HepG2 (cell line): Measurements from ENCODE around the gene ALG9. TPM values are rescaled to one million over a fixed set of nuclear protein-coding genes. Genes with fewer than 3 reads are reported as not detected.

Source experiments
- CC2D1A ChIP-seq: sonication (generic); formaldehyde crosslinking; IDR thresholded peaks from 2 replicates; pipeline ENCODE4 v1.8.1; 2023; ENCODE audit warnings: mild to moderate bottlenecking, missing genetic modification reagents
- CEBPG ChIP-seq: IDR thresholded peaks from 2 replicates; pipeline ENCODE4 v1.6.1; 2016
- FOXK1 ChIP-seq: sonication (generic); formaldehyde crosslinking; IDR thresholded peaks from 2 replicates; pipeline ENCODE4 v1.4.0; 2020; ENCODE audit warnings: low read depth, missing genetic modification reagents, borderline replicate concordance
- HNRNPL ChIP-seq: fragments of 200-400 bp; formaldehyde crosslinking; IDR thresholded peaks from 2 replicates; pipeline ENCODE4 v1.6.1; 2017; ENCODE audit warnings: mild to moderate bottlenecking, low read depth, low read length
- ISX ChIP-seq: sonication (generic); formaldehyde crosslinking; conservative IDR thresholded peaks from 2 replicates; pipeline ENCODE4 v1.5.0; 2020; ENCODE audit warnings: missing genetic modification reagents
- KDM6A ChIP-seq: IDR thresholded peaks from 2 replicates; pipeline ENCODE4 v1.6.1; 2016; ENCODE audit warnings: low read depth
- MED8 ChIP-seq: sonication (generic); formaldehyde crosslinking; IDR thresholded peaks from 2 replicates; pipeline ENCODE4 v1.8.1; 2023; ENCODE audit warnings: mild to moderate bottlenecking, missing genetic modification reagents; ENCODE audit not compliant: insufficient replicate concordance
- MIER2 ChIP-seq: IDR thresholded peaks from 2 replicates; pipeline ENCODE4 v1.6.1; 2016; ENCODE audit warnings: missing biosample characterization, missing genetic modification reagents
- NRL ChIP-seq: sonication (generic); formaldehyde crosslinking; IDR thresholded peaks from 2 replicates; pipeline ENCODE4 v1.5.0; 2020; ENCODE audit warnings: missing genetic modification reagents, mild to moderate bottlenecking, moderate library complexity, borderline replicate concordance
- PPARG ChIP-seq: conservative IDR thresholded peaks from 2 replicates; pipeline ENCODE4 v1.6.1; 2016; ENCODE audit warnings: missing biosample characterization, missing genetic modification reagents
- SIX1 ChIP-seq: sonication (generic); formaldehyde crosslinking; IDR thresholded peaks from 2 replicates; pipeline ENCODE4 v1.4.0; 2020; ENCODE audit warnings: missing genetic modification reagents, borderline replicate concordance
- SRY ChIP-seq: sonication (generic); formaldehyde crosslinking; IDR thresholded peaks from 2 replicates; pipeline ENCODE4 v1.8.0; 2022; ENCODE audit warnings: mild to moderate bottlenecking, missing genetic modification reagents
- TARDBP ChIP-seq: sonication (generic); formaldehyde crosslinking; IDR thresholded peaks from 2 replicates; pipeline ENCODE4 v1.8.0; 2022; ENCODE audit warnings: mild to moderate bottlenecking, missing genetic modification reagents
- ZKSCAN8 ChIP-seq: IDR thresholded peaks from 2 replicates; pipeline ENCODE4 v1.6.1; 2016; ENCODE audit warnings: borderline replicate concordance, missing genetic modification reagents, missing compliant biosample characterization
- ZNF282 ChIP-seq: fragments of 450-650 bp; IDR thresholded peaks from 2 replicates; pipeline ENCODE4 v1.6.1; 2018; ENCODE audit not compliant: partially characterized antibody
- ZNF33A ChIP-seq: sonication (generic); formaldehyde crosslinking; IDR thresholded peaks from 2 replicates; pipeline ENCODE4 v1.5.1; 2020; ENCODE audit warnings: missing genetic modification reagents, mild to moderate bottlenecking, moderate library complexity, borderline replicate concordance
- ZNF383 ChIP-seq: sonication (generic); formaldehyde crosslinking; IDR thresholded peaks from 2 replicates; pipeline ENCODE4 v1.4.0; 2020; ENCODE audit warnings: missing genetic modification reagents, mild to moderate bottlenecking, borderline replicate concordance
- ZNF451 ChIP-seq: sonication (generic); formaldehyde crosslinking; IDR thresholded peaks from 2 replicates; pipeline ENCODE4 v1.5.0; 2020; ENCODE audit warnings: mild to moderate bottlenecking, missing genetic modification reagents
- ZNF547 ChIP-seq: sonication (generic); formaldehyde crosslinking; IDR thresholded peaks from 2 replicates; pipeline ENCODE4 v1.5.1; 2020; ENCODE audit warnings: mild to moderate bottlenecking, missing genetic modification reagents
- ZNF781 ChIP-seq: sonication (generic); formaldehyde crosslinking; IDR thresholded peaks from 2 replicates; pipeline ENCODE4 v1.5.1; 2020; ENCODE audit warnings: borderline replicate concordance, mild to moderate bottlenecking, missing genetic modification reagents; ENCODE audit errors: not compliant biosample characterization
- ZSCAN30 ChIP-seq: sonication (generic); formaldehyde crosslinking; IDR thresholded peaks from 2 replicates; pipeline ENCODE4 v1.5.0; 2020; ENCODE audit warnings: mild to moderate bottlenecking, missing genetic modification reagents
- polyA plus RNA-seq, 8 experiments: library from polyadenylated mRNA; depleted of rRNA in 3 of 8; stranded (reverse) in 7 of 8; unstranded in 1 of 8; fragments of >200 nt; fragmentation: Illumina TruSeq in 4 of 8; extraction: Trizol in 4 of 8; gene quantifications; 2 replicates each; pipeline versions ENCODE4 v1.2.1 to v1.2.3, GENCODE V29; 2011 to 2016; ENCODE audit warnings: low read depth in 4 of 8, missing spikeins in 1 of 8, mixed read lengths in 1 of 8; ENCODE audit not compliant: insufficient read depth in 1 of 8
- total RNA-seq, 5 experiments: library from RNA; depleted of rRNA; stranded (reverse); fragments of >200 nt; fragmentation: Illumina TruSeq; extraction: Trizol; gene quantifications; 2 replicates each; pipeline ENCODE4 v1.2.3, GENCODE V29; 2016; ENCODE audit warnings: low read depth in 1 of 5
- TF ChIP-seq, protein P1 (sequence below): sonication (generic); IDR thresholded peaks from 2 replicates; pipeline ENCODE4 v1.6.1; 2016; ENCODE audit warnings: low read depth, borderline replicate concordance
- TF ChIP-seq, protein P2 (sequence below): sonication (generic); formaldehyde crosslinking; IDR thresholded peaks from 2 replicates; pipeline ENCODE4 v1.5.1; 2020; ENCODE audit warnings: mild to moderate bottlenecking, missing genetic modification reagents, borderline replicate concordance
- TF ChIP-seq, protein P3 (sequence below): sonication (generic); formaldehyde crosslinking; IDR thresholded peaks from 2 replicates; pipeline ENCODE4 v1.5.0; 2020; ENCODE audit warnings: mild to moderate bottlenecking, missing genetic modification reagents
- TF ChIP-seq, protein P4 (sequence below): sonication (generic); formaldehyde crosslinking; conservative IDR thresholded peaks from 2 replicates; pipeline ENCODE4 v1.4.0; 2020; ENCODE audit warnings: missing genetic modification reagents
- TF ChIP-seq, protein P5 (sequence below): IDR thresholded peaks from 2 replicates; pipeline ENCODE4 v1.6.1; 2016; ENCODE audit warnings: missing genetic modification reagents, missing compliant biosample characterization

The ALG9 gene
- total and polyA plus RNA-seq, 2 of the 13 experiments (the other 11 are each of a cell fraction or from before 2014, with no cell fraction given): 39.4 to 40.6 TPM

DNA sequence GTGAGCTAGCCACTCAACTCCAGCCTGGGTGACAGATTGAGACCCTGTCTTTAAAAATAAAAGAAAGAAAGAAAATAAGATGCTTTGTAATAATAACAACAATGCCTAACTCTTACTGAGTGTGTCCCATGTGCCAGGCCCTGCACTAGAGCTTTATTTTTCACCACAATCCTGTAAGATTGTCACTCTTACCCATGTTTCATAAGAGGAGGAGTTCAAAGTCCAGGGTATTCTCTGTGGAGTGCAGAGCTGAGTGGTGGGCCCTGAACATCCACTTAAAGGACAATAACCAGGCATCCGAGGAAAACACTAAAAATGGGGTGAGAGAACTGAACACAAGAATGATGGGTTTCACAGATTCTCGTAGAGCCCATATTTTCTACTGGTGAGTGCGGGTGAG, 46.4 kb upstream of the ALG9 start (continued):
- TF ChIP-seq MIER2 (CRISPR knock-in tag) (no peak), KDM6A (CRISPR knock-in tag) (peak; percentile 57; the same call in 1 of the 2 replicates), SRY (no peak), HNRNPL (no peak), ZNF282 (no peak), ZNF33A (CRISPR knock-in tag) (no peak), ZNF383 (CRISPR knock-in tag) (no peak), ZNF451 (CRISPR knock-in tag) (no peak), ISX (no peak), CC2D1A (CRISPR knock-in tag) (no peak), MED8 (no peak), ZKSCAN8 (CRISPR knock-in tag) (no peak), ZNF781 (no peak), NRL (CRISPR knock-in tag) (no peak), FOXK1 (CRISPR knock-in tag) (peak; percentile 29; the same call in 1 of the 2 replicates), ZSCAN30 (CRISPR knock-in tag) (no peak), SIX1 (CRISPR knock-in tag) (no peak), ZNF547 (no peak), CEBPG (peak; percentile 49), TARDBP (CRISPR knock-in tag) (no peak), PPARG (CRISPR knock-in tag) (0 out of 2 replicates have a peak, but pooled peaks have one; percentile 27)
- TF ChIP-seq, protein P1, sequence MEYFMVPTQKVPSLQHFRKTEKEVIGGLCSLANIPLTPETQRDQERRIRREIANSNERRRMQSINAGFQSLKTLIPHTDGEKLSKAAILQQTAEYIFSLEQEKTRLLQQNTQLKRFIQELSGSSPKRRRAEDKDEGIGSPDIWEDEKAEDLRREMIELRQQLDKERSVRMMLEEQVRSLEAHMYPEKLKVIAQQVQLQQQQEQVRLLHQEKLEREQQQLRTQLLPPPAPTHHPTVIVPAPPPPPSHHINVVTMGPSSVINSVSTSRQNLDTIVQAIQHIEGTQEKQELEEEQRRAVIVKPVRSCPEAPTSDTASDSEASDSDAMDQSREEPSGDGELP: no peak
- TF ChIP-seq, protein P2, sequence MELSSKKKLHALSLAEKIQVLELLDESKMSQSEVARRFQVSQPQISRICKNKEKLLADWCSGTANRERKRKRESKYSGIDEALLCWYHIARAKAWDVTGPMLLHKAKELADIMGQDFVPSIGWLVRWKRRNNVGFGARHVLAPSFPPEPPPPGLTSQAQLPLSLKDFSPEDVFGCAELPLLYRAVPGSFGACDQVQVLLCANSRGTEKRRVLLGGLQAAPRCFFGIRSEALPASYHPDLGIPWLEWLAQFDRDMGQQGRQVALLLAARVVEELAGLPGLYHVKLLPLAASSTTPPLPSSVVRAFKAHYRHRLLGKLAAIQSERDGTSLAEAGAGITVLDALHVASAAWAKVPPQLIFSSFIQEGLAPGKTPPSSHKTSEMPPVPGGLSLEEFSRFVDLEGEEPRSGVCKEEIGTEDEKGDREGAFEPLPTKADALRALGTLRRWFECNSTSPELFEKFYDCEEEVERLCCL (CRISPR knock-in tag): no peak
- TF ChIP-seq, protein P3, sequence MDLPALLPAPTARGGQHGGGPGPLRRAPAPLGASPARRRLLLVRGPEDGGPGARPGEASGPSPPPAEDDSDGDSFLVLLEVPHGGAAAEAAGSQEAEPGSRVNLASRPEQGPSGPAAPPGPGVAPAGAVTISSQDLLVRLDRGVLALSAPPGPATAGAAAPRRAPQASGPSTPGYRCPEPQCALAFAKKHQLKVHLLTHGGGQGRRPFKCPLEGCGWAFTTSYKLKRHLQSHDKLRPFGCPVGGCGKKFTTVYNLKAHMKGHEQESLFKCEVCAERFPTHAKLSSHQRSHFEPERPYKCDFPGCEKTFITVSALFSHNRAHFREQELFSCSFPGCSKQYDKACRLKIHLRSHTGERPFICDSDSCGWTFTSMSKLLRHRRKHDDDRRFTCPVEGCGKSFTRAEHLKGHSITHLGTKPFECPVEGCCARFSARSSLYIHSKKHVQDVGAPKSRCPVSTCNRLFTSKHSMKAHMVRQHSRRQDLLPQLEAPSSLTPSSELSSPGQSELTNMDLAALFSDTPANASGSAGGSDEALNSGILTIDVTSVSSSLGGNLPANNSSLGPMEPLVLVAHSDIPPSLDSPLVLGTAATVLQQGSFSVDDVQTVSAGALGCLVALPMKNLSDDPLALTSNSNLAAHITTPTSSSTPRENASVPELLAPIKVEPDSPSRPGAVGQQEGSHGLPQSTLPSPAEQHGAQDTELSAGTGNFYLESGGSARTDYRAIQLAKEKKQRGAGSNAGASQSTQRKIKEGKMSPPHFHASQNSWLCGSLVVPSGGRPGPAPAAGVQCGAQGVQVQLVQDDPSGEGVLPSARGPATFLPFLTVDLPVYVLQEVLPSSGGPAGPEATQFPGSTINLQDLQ (CRISPR knock-in tag): no peak
- TF ChIP-seq, protein P4, sequence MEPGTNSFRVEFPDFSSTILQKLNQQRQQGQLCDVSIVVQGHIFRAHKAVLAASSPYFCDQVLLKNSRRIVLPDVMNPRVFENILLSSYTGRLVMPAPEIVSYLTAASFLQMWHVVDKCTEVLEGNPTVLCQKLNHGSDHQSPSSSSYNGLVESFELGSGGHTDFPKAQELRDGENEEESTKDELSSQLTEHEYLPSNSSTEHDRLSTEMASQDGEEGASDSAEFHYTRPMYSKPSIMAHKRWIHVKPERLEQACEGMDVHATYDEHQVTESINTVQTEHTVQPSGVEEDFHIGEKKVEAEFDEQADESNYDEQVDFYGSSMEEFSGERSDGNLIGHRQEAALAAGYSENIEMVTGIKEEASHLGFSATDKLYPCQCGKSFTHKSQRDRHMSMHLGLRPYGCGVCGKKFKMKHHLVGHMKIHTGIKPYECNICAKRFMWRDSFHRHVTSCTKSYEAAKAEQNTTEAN (CRISPR knock-in tag): peak; percentile 77
- TF ChIP-seq, protein P5, sequence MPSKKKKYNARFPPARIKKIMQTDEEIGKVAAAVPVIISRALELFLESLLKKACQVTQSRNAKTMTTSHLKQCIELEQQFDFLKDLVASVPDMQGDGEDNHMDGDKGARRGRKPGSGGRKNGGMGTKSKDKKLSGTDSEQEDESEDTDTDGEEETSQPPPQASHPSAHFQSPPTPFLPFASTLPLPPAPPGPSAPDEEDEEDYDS (CRISPR knock-in tag): no peak
